Loucy (cell line): ENCODE data around the gene ASS1.

Experiments used
- EZH2phosphoT487 ChIP-seq: fragments of 200-600 bp; IDR thresholded peaks from 2 replicates; pipeline ENCODE4 v1.6.1; 2018; ENCODE audit warnings: antibody characterized with exemption, mild to moderate bottlenecking, moderate library complexity, borderline replicate concordance
- TF ChIP-seq, protein P1 (sequence below): fragments of 200-600 bp; sonication (generic); conservative IDR thresholded peaks from 2 replicates; pipeline ENCODE4 v1.5.1; 2014; ENCODE audit warnings: mild to moderate bottlenecking, antibody characterized with exemption, low read length

DNA sequence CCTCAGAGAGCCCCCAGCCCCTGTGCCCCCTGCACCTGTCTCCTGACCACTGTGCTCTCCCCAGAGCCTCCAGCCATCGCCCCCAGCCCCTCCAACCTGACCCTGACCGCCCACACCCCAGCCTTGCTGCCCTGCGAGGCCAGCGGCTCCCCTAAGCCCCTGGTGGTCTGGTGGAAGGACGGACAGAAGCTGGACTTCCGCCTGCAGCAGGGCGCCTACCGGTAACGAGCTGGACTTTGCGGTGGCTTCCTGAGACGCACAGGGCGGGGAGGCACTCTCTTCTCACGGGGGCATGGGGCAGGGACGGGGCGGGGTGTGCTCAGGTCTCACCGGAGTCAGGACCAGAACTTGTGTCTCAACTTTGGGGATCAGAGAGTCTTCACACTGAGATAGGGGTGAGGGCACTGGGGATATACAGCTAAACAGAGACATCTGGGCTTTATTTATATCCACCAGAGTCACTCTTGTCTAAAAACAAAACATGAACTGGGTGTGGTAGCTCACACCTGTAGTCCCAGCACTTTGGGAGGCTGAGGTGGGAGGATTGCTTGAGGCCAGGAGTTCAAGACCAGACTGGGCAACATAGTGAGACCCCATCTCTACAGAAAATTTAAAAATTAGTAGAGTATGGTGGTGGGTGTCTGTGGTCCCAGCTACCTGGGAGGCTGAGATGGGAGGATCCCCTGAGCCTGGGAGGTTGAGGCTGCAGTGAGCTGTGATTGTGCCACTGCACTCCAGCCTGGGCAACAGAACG, 46.1 kb upstream of the ASS1 start:
- TF ChIP-seq, protein P1, sequence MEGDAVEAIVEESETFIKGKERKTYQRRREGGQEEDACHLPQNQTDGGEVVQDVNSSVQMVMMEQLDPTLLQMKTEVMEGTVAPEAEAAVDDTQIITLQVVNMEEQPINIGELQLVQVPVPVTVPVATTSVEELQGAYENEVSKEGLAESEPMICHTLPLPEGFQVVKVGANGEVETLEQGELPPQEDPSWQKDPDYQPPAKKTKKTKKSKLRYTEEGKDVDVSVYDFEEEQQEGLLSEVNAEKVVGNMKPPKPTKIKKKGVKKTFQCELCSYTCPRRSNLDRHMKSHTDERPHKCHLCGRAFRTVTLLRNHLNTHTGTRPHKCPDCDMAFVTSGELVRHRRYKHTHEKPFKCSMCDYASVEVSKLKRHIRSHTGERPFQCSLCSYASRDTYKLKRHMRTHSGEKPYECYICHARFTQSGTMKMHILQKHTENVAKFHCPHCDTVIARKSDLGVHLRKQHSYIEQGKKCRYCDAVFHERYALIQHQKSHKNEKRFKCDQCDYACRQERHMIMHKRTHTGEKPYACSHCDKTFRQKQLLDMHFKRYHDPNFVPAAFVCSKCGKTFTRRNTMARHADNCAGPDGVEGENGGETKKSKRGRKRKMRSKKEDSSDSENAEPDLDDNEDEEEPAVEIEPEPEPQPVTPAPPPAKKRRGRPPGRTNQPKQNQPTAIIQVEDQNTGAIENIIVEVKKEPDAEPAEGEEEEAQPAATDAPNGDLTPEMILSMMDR = no peak
- no peak for TF ChIP-seq EZH2phosphoT487
